SK-N-MC (cell line): ENCODE results near the gene PTPRA.

Source experiments
- EZH2 ChIP-seq: fragments of 200-600 bp; sonication (generic); IDR thresholded peaks from one replicate; pipeline ENCODE4 v1.6.1; 2017; ENCODE audit warnings: antibody characterized with exemption
- FOXP2 ChIP-seq: optimal IDR thresholded peaks from 2 replicates; pipeline ENCODE3; 2011; ENCODE audit warnings: mild to moderate bottlenecking, moderate library complexity; ENCODE audit not compliant: insufficient read depth; ENCODE audit errors: extremely low read length, control extremely low read depth
- POLR2AphosphoS5 ChIP-seq: IDR thresholded peaks from 2 replicates; pipeline ENCODE4 v1.6.1; 2012; ENCODE audit warnings: mild to moderate bottlenecking, low read depth, low read length, borderline replicate concordance

DNA sequence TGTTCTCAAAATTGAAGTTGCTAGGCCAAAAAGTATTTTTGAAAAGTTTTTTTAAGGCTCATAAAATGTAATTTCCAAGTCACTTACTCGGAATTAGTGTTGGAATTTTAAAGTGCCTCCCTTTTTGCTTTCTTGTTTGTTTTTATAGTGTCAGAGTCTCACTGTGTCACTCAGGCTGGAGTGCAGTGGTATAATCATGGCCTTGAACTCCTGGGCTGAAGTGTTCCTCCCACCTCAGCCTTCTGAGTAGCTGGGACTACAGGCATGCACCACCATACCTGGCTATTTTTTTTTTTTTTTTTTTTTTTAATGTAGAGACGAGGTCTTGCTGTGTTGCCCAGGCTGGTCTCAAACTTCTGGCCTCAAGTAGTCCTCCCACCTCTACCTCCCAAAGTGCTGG is 130.1 kb downstream of the PTPRA start:
- TF ChIP-seq EZH2 = no peak
- TF ChIP-seq POLR2AphosphoS5 = no peak
- no peak for TF ChIP-seq FOXP2
